ENCODE data around the gene ASS1.

Gene ASS1

DNA sequence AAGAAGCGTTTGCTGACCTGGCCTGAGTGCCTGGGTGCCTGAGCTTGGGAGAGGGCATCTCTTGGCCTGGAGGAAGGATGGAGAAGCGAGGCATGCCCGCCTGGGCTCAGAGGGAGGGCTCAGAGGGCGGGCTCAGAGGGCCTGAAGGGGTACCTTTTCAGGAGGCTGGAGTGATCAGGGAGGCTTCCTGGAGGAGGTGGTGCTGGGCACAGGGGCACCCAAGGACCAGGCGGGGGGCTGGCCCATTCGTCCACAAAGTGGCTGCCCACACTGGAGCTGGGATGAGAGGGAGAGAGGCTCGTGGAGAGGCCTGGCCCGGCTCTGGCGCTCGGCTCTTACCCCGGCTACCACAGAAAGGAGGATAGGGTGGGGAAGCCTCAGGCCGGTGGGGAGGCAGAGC, 32.8 kb downstream of the ASS1 start:
- FAIRE-seq: no peak

DNA sequence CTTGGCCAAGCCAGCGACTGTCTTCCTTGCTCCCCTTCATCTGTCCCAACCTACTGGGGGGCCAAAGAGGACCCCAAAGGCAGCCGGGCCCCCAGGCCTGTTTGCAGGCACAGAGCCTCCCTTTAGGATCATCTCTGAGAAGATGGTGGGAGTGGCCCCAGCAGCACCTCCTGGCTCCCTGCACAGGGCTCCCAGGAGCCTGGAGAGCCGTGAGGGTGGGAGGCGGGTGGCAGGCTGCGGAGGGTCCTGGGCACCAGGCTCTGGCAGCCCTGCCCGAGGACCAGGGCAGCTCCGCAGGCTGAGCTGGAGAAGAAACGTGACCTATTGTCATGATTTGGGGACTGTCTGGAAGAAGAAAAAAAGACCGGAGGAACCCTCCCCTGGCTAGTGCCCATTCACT, 33.4 kb downstream of the ASS1 start:
- FAIRE-seq: no peak

DNA sequence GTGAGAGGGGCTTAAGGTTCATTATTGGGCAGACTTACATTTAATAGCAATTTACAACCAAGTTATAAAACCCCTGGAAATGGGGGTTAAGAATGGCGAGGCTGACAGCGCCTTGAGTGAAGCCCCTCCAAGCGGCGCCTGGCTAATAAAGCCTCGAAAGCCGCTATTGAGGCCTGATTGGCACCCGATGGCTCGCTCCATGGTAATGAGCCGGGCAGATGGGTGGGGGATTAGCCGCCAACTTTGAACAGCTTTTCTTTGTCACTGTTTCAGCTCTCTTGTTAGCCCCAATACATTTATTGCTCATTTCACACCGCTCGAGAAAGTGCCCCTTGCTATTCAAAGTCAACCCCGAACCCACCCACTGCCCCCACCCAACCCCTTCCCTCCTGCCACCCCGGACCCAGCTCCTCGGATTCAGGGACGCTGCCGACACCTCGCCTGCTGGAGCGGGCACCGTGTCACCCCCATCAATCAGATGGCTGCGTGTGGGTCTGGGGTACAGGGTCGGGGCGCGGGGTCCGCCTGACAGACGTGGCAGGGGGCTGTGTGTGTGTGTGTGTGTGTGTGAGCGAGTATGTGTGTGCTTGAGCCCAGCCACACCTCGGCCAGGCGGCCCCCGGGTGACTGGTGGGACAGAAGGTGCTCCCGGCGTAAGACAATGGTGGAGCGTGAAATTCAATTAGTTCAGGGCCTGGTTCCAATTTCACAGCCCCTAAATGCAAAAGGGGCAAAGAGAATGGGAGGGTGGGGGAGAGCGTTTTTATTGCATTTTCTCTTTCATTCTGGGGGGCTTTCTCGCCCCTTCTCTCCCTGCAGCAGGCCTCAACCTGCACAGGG, 34.2 kb downstream of the ASS1 start:
- no peak for FAIRE-seq

DNA sequence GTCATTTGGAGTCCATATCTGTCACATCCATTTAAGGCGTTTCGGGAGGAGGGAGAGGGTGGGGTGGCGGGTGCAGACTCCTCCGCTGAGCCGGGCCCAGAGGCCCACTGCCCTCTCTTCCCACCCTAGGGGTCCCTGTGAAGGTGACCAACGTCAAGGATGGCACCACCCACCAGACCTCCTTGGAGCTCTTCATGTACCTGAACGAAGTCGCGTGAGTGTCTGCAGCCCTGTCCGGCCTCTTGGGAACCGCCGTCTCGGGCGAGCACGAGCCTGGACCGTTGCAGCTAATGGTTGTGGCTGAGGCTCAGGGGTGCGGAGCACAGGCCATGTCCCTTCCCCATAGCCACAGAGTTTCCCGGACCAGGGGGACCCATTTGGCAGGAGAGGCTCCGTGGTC, 34.8 kb downstream of the ASS1 start:
- FAIRE-seq: no peak

DNA sequence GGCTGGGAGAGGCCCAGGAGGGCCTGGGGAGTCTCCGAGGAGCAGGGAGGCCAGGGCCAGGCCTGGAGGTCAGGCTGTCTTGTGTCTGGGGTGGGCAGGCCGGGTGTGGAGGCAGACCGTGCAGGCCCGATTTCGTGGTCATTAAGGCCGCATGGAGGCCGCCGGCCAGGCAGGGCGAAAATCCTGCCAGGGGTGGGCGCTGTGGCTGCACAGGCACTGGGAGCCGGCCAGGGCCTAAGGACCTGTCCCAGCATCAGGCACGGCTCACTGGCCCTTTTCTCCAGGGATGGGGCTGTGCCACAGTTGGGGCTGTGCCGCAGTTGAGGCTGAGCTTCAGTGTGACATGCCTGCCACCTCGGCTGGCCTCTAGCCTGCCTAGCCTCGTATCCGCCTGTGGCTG, 35.9 kb downstream of the ASS1 start:
- no peak for FAIRE-seq

DNA sequence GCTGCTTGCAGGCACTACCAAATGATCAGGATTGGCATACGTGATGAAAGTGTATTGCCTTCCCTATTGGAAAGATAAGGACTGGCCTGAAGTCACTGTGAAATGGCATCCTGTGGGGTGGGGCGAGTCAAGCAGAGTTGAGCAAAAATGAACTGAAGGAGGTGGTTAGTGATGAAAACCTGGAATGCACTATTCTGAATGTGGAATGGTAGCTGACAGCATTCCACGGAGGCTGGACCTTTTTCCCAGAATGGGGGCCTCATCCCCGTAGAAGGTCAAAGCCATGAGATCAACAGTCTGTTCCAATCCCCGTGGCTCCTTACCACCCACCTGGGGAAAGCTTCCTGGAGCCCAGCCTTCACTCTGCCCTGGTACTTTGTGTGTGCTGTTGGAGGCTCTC, 37.7 kb downstream of the ASS1 start:
- no peak for FAIRE-seq

DNA sequence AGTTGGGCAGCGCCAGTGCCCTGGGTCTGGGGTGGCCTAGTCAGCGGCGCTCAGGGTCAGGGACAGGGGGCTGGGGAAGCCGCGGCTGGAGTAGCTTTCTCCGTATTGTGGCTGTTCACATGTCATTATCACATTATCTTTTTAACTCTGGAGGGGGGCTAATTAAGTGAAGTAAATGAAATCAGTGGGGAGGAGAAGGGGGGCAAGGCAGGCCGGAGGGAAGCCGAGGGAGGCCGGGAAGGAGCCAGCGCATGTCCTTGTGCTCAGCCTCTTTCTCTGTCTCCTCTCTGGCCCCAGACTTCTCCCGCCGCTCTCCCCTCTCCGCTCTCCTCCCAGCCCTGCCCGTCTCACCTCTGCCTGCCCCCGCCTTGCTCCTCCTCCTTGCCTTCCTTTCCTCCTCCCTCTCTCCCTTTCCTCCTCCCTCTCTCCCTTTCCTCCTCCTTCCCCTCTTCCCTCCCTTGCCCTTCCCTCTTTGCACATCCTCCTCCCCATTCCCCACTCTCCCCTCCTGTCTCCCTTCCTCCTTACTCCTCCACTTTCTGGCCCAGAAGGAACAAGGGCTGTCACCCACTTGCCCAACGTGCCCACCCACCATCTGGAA, 38.7 kb downstream of the ASS1 start:
- no peak for FAIRE-seq

DNA sequence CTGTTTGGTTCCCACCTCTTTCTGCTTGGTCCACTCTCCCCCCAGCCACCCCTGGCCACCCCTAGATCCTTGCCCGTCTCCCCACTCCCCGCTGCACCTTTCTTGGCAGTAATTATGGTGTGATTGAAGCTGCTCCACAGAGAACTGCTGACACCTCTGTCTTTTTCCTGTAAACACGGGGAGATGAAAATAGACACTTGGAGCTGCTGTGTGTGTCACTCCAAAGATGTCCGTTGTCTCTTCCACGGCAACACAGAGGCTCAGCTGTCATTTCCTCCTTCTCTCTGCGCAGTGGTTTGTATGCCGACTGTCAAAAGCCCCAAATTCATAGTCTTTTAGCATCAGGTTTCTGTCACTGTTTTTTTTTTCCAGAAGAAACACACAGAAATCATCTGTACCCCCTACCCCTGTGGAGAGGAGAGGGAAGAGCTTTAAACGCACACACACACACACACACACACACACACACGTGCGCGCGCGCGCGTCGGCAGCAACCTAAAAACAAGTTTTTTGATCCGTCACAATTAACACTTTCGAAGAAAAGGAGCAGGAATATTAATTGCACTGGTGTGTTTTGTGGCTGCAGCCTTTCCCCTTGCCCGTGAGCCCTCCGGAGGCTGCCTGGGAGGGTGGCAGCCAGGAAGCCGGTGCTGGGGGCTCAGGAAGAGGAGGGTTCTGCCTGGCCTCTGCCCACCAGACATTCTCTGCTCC, 39.8 kb downstream of the ASS1 start:
- FAIRE-seq: no peak

DNA sequence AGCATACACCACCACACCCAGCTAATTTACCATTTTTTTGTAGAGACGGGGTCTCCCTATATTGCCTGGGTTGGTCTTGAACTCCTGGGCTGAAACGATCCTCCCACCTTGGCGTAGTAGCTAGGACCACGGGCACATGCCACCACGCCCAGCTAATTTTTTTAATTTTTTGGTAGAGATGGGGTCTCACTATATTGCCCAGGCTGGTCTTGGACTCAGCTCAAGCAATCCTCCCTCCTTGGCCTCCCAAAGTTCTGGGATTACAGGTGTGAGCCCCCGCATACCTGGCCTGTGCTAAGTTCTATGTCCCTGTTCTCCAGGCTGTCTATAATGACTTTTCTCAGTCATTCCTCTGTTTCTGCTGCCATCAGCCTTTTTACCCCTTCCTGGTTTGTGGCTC, 41.3 kb downstream of the ASS1 start:
- no peak for FAIRE-seq

DNA sequence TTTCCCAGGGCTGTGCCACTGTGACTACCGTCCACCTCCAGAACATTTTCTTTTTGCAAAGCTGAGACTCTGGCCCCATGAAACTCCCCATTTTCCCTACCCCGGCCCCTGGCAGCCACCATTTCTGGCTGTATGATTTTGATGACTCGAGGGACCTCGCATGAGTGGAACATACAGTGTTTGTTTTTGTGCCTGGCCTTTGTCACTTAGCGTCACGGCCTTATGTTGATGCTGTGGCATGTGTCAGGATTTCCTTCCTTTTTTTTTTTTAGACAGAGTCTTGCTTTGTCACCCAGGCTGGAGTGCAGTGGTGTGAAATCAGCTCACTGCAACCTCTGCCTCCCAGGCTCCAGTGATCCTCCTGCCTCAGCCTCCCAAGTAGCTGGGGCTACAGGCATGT, 42.7 kb downstream of the ASS1 start:
- FAIRE-seq: no peak

DNA sequence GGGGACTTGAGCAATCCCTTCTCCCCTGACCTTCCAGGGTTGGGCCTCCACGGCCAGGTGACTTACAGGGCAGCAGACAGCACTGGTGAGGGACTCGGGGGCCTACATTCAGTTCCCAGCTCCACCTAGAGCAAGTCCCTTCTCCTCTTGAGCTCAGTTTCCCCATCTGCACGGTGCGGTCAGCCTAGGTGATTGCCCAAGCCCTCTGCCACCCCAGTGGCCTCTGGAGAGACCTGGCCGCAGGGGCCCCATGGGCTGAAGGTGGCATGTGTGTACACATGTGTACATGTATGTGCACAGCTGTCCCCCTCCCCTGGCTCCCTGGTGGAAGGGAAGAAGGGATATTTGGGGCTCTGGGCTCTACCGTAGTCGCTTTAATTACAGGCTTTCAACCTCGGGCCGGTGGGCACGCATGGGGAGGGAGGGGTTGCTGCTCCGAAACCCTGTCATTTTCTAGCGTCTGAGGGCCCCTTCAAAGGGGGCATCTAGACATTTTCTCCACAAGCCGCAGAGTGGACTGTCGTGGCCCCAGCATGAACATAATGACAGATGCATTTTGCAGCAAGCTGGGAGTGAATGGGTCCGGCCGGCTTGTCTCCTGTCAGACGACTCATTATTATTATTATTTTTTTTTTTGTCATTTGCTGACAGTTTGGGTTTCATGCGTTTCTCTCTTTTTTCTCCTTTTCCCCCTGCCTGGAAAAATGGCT, 44.0 kb downstream of the ASS1 start:
- no peak for FAIRE-seq

DNA sequence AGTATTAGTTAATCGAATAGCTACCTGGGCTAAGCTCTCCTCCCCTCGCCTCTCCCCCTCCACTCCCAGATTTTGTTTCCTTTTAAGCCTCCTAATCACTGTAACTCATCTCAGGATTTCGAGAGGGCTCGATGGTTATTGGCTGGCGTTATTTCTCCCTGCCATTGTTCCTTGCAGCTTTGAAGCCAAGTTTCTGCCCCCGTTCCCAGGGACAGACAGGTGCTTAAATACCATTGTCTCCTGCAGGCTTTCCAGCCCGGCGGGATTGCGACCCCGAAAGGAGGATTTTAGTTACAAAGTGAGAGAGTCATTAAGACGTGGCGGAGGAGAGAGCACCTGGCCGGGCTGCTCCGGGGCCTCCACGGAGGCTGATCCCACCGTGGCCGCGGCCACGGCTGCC, 46.2 kb downstream of the ASS1 start:
- FAIRE-seq: no peak

DNA sequence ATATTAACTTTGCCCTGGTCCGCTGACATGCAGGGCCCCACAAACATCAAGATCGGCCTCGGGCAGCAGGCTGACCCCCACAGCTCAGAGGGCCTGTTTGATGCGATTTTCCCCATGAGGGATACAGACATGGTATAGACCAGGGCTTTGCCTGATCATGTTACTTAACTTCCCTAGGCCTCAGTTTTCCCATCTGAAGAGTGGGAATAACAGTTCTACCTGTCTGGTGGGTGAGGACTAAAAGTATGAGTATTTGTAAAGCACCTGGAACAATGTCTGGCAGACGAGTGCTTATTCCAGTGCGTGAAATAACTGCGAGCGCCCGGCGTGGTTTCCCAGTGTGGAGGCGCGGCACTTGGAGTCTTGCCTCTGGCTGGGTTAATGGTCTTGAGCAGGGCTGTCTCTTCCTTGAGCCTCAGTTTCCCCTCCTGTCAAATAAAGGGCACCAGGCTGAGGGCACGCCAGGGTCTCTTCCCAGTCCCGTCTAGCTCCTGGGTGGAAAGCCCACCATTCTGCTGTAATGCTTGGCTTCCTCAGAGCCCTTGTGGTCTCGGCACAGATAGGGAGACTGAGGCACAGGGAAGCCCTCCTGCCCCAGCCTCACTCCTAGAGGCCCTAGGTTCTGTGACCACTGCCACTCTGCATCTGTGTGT, 47.2 kb downstream of the ASS1 start:
- FAIRE-seq: no peak

DNA sequence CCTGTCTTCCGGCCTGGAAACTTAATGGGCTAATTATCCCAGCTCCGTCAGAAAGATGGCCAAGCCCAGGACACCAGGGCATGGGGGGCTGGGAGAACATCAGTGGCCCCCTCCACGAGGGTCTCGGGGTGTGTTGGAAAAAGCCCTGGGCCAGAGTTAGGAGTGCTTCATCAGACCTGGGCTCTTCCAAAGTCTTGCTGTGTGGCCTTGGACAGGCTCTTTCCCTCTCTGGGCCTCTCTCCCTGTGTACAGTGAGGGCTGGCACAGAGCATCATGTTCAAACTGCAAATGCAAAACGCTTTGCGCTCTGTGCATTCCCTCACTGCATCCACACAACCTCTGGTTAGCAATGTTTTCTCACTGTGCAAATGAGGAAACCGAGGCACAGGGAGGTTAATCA, 48.3 kb downstream of the ASS1 start:
- FAIRE-seq: no peak

DNA sequence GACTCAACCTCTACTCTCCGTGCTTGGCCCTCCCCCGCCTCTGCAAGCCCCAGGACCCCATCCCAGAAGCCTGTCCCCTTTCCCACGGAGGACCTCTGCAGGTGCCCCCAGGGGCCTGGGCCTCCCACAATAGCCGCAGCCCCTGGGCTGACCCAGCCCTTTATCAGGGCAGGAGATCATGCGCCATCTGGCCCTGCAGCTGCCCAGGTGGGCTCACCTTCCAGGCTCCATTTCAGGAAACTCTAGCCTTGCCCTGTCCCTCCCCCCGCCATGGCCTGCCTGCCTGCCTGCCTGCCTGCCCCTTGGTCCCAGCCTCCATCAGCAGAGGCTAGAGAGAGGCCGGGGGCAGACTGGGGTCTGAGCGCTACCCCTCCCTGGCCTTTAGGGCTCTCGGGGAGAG, 48.7 kb downstream of the ASS1 start:
- no peak for FAIRE-seq

DNA sequence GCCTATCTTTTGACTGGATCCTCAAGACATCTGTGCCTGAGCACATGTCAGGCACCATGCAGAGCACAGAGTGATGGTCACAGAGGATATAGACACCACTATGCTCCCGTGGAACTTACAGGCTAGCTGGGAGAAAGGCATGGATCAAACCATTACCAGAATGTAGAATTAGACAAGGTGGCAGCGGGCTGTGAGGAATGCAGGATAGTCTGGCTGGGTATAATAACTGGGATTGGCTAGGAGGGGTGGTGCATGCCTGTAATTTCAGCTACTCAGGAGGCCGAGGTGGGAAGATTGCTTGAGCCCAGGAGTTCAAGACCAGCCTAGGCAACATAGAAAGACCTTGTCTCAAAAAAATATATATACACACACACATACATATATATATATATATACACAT, 50.3 kb downstream of the ASS1 start:
- no peak for FAIRE-seq

DNA sequence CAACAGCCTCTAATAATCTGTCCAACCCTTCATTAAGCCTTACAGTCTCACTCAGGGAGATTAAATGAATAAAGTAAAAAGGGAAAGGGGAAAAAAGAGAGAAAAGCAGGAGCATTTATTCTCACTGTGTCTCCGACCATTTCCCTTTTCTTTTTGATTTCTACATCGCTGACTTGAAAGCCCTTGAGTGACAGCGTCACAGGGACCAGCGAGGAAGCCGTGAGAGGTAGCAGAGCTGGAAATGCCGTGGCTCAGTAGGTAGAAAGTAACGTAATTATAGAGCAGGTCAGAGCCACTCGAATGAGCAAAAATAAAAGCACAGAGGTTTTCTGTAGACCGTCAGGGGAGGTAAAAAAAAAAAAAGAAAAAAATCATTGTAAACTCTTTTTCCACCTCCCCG, 52.4 kb downstream of the ASS1 start:
- FAIRE-seq: no peak

DNA sequence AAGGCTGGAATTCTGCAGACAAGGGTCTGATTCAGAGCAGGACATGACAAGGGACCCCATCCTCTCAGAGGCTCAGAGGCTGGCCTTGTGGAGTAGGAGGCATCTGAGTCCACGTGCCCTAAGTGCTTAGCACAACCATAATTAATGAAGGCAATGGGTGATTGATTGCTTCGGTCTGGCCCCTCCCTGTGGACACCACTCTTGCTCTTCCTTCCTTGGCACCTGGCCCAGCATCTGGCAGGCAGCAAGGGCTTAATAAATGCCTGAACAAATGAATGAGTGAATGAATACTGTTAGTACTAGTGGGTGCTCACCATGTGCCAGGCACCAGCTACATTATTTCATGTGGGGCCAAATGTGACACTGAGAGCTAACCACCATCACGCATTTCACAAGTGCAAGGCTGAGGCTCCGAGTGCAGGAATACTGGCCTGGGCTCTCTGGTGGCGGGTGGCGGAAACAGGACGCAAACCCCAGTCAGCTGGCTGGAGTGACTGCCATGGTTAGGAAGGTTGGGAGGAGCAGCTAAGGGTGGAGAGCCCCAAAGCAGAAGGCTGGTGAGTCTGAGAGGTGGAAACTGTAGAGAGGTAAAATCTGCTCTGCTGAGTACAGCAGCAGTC, 53.6 kb downstream of the ASS1 start:
- FAIRE-seq: no peak

DNA sequence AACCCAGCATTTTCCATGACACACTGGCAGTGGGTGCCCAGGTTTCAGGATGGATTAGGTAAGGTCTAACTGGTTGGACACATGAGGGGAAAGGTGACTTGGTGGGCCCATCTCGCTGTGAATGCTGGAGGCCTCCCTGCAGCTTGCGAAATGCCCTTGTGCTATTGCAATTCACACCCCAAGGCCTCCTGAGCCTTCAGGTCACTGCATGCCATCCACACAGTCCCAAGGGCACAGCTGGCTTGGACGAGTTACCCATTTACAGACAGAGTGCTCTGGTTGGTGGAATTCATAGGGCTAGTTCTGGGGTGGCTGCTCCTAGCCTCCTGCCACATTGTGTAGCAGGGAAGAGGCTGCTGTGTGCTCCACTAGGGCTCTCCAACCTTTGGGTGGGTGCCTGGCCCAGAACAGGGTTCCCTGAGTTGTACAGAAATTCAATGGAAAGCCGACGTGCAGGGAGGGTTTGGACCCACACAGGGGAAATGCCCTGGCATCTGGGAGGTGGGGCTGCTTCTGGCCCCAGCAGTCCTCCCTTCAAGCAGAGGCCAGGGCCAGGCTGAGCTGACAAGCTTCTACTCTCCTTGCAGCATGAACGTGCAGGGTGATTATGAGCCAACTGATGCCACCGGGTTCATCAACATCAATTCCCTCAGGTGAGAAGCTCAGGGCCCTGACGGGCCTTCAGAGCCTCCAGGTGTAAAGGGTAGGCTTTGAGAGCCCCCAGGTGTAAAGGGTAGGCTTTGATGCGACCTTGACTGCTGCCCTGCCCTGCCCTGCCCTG, 54.3 kb downstream of the ASS1 start:
- no peak for FAIRE-seq

DNA sequence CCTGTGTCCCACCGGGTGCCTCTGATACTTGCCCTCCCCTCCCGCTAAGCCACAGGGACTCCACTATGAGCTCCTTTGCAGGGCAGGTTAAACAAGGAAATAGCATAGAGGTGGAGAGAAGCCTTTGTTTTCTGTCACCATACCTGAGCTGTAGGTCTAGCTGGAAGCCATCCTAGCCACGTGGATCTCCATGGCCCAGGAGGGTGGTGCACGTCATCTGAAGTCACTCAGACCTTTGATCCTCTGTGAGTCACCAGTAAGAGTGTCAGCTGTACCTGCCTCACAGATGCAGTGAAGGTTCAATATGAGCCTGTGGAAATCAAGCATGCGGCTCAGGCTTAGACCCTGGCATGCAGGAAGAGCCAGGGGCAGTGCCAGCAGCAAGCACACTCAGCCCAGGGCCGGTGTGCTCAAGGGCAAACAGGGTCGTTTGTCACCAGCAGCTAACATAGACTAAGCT, 55.1 kb downstream of the ASS1 start:
- no peak for FAIRE-seq

DNA sequence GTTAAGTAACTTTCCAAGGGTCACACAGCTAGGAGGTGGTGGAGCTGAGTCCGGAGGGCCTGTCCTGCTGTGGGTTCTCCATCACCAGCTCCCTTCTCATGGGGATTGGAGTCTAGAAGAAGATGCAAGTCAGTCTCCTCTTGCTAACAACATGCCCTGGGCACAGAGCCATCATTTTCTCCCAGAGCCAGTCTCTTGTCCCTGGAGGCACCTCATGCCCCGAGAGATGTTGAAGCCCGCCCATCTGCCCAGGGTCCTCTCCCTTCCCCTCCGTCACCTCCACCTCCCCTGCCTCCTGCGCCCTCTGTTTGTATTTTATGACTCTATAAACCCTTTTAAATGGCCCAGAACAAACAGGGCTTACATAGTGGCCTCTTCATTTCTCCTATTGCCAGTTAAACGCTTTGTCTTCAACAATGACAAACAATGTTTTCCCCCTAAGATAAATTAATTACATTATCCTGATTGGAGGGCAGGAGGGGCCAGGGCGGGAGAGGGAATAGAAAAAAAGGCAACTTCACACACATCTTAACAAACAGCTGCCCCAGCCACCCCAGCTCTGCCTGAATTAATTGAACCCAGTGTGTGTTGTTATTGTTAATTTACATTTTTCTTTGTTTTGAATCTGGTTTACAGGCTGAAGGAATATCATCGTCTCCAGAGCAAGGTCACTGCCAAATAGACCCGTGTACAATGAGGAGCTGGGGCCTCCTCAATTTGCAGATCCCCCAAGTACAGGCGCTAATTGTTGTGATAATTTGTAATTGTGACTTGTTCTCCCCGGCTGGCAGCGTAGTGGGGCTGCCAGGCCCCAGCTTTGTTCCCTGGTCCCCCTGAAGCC, 55.8 kb downstream of the ASS1 start:
- FAIRE-seq: no peak
